HL-60 (cell line): Measurements from ENCODE around the gene RETN.

Experiments
- GABPA ChIP-seq: IDR thresholded peaks from 2 replicates; pipeline ENCODE4 v1.6.1; 2012; ENCODE audit warnings: low read depth
- POLR2AphosphoS5 ChIP-seq: IDR thresholded peaks from 2 replicates; pipeline ENCODE4 v1.6.1; 2012; ENCODE audit warnings: low read depth
- TF ChIP-seq, protein P1 (sequence below): IDR thresholded peaks from one replicate; pipeline ENCODE4 v1.5.1; 2011; ENCODE audit warnings: low read length, control low read depth, inconsistent platforms; ENCODE audit not compliant: insufficient read depth

DNA sequence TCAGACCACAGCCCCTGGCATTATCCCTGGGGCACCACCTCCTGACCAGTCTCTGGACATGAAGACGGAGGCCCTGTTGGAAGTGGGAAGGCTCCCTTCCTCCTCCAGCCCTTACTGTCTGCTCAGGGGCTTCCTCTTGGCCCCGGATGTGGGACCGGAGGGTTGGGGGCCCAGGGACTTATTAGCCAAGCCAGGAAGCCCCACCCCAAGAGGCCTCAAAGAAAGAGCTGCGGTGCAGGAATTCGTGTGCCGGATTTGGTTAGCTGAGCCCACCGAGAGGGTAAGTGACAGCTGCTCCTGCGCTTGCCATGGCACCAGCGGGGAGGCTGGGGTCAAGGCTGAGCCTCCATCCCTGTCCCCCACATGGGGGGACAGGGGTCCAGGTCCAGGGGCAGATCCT is at the start of gene RETN:
- TF ChIP-seq, protein P1, sequence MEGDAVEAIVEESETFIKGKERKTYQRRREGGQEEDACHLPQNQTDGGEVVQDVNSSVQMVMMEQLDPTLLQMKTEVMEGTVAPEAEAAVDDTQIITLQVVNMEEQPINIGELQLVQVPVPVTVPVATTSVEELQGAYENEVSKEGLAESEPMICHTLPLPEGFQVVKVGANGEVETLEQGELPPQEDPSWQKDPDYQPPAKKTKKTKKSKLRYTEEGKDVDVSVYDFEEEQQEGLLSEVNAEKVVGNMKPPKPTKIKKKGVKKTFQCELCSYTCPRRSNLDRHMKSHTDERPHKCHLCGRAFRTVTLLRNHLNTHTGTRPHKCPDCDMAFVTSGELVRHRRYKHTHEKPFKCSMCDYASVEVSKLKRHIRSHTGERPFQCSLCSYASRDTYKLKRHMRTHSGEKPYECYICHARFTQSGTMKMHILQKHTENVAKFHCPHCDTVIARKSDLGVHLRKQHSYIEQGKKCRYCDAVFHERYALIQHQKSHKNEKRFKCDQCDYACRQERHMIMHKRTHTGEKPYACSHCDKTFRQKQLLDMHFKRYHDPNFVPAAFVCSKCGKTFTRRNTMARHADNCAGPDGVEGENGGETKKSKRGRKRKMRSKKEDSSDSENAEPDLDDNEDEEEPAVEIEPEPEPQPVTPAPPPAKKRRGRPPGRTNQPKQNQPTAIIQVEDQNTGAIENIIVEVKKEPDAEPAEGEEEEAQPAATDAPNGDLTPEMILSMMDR = no peak
- TF ChIP-seq POLR2AphosphoS5 = no peak
- TF ChIP-seq GABPA = no peak
